ENCODE data around the gene RALGPS2.

DNA sequence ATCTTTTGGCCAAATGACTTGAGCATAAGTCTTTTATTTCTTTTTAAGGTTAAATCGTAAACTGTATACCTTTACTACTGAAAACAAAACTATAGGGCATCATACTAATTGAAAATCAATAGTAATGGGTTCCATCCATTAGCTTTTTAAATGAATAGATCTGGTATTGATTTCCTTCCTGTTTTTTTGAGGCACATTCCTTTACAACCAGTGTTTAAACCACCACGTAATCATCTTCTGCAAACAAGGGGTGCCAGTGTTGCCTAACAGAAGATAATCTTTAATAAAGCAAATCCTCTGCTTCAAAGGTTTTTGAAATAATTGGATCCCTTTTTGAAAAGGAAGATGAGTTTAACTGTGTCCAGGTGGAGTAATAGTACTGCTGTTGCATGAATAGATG is 194.5 kb downstream of the RALGPS2 start:
- TF ChIP-seq, protein P1, sequence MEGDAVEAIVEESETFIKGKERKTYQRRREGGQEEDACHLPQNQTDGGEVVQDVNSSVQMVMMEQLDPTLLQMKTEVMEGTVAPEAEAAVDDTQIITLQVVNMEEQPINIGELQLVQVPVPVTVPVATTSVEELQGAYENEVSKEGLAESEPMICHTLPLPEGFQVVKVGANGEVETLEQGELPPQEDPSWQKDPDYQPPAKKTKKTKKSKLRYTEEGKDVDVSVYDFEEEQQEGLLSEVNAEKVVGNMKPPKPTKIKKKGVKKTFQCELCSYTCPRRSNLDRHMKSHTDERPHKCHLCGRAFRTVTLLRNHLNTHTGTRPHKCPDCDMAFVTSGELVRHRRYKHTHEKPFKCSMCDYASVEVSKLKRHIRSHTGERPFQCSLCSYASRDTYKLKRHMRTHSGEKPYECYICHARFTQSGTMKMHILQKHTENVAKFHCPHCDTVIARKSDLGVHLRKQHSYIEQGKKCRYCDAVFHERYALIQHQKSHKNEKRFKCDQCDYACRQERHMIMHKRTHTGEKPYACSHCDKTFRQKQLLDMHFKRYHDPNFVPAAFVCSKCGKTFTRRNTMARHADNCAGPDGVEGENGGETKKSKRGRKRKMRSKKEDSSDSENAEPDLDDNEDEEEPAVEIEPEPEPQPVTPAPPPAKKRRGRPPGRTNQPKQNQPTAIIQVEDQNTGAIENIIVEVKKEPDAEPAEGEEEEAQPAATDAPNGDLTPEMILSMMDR (IDR thresholded peaks at IDR 0.05) = no peak
- TF ChIP-seq POLR2A (IDR thresholded peaks at IDR 0.05) (no peak), EP300 (IDR thresholded peaks at IDR 0.05) (no peak), POLR2AphosphoS5 (IDR thresholded peaks at IDR 0.05) (no peak)

All from upper lobe of left lung (tissue), 4 donors.